ENCODE measurements around the gene PXYLP1. TPM values are rescaled to one million over a fixed set of nuclear protein-coding genes. Genes with fewer than 3 reads are reported as not detected.

Gene PXYLP1
- total and polyA plus RNA-seq, 9 of the 15 experiments (the other 6 are each of a cell fraction or from before 2014, with no cell fraction given): 0.80 to 2.9 (median 1.3) TPM

DNA sequence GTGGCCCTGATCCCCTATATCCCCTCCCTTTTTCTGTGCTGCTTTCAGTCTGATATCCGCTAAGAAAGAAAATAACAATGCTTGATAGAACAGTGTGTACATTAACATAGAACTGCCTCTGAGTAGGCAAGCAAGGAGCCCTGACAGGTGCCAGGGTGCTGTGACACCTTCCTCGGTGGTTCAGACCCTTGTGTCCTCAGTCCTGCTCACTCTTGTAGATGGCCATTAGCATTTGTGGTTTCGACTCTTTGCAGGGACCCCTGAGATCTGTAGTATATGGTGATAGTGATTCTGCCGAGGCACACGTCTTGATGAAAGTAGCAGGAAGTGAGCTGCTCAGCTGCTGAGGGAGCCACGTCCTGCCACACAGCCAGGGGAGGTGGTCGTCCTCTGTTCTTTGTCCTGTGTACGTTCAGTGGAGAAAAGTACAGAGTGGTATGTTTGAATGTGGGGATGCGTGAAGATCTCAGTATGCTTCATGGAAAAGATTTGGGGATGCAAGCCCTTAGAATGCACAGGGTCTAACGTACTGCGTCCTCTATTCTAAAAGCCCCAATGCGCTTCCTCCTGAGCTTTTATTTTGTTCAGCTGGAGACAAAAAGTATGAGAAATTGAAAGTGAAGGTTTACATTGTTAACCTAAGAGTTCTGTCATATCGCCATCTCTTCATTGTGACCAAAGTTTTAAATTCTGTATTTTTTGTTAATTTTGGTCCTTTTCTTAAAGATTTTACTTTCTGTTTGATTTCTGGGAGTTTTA is 35.4 kb downstream of the PXYLP1 start:
- BruUV-seq (replicated peaks): no TSS peak
- ATAC-seq (no peak; the same call in 2 of the 3 replicates), DNase-seq (ENCODE audit: extremely low read depth in 1 of 4, low spot score in 3 of 4) (no peak), FAIRE-seq (no peak)
- POLR2A ChIA-PET: interaction anchor here (0.6 to 0.7 kb wide), 3 partner anchors 20 to 583 kb away, joined by 3 to 4 read pairs (median 3); no protein-coding TSS in a partner anchor
- in situ Hi-C loops (cut with MboI): no loop called here
- no peak overlapping the region for H3K4me3 ChIP-seq
- H3K27ac ChIP-seq (ENCODE audit: extremely low read depth, low read depth, low read length): no peak overlapping the region
- TF ChIP-seq LEF1 (IDR thresholded peaks at IDR 0.05): no peak
- TF ChIP-seq, protein P1, sequence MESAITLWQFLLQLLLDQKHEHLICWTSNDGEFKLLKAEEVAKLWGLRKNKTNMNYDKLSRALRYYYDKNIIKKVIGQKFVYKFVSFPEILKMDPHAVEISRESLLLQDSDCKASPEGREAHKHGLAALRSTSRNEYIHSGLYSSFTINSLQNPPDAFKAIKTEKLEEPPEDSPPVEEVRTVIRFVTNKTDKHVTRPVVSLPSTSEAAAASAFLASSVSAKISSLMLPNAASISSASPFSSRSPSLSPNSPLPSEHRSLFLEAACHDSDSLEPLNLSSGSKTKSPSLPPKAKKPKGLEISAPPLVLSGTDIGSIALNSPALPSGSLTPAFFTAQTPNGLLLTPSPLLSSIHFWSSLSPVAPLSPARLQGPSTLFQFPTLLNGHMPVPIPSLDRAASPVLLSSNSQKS (CRISPR knock-in tag; IDR thresholded peaks at IDR 0.05): no peak
- TF ChIP-seq, protein P2, sequence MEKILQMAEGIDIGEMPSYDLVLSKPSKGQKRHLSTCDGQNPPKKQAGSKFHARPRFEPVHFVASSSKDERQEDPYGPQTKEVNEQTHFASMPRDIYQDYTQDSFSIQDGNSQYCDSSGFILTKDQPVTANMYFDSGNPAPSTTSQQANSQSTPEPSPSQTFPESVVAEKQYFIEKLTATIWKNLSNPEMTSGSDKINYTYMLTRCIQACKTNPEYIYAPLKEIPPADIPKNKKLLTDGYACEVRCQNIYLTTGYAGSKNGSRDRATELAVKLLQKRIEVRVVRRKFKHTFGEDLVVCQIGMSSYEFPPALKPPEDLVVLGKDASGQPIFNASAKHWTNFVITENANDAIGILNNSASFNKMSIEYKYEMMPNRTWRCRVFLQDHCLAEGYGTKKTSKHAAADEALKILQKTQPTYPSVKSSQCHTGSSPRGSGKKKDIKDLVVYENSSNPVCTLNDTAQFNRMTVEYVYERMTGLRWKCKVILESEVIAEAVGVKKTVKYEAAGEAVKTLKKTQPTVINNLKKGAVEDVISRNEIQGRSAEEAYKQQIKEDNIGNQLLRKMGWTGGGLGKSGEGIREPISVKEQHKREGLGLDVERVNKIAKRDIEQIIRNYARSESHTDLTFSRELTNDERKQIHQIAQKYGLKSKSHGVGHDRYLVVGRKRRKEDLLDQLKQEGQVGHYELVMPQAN (IDR thresholded peaks at IDR 0.05; ENCODE audit: borderline replicate concordance): no peak
- peaks cover 28 to 56% of the 10 kb centered on the region in 2 experiments; a peak in 4 of 5 replicates for H3K27me3 ChIP-seq (ENCODE audit: control insufficient read depth in 2 of 2, insufficient read depth in 2 of 2, low read length in 2 of 2)
- no peak overlapping the region for H3K9ac ChIP-seq (ENCODE audit: insufficient read depth in 1 of 2, low read depth in 2 of 2, low read length in 2 of 2)
- no peaks in the 10 kb centered on the region for H3K9me1 ChIP-seq (ENCODE audit: control insufficient read depth, insufficient read depth, low read length)
- no peaks in the 10 kb centered on the region for H3K36me3 ChIP-seq (ENCODE audit: control insufficient read depth, insufficient read depth, low read length)
- no peaks in the 10 kb centered on the region for H3K79me2 ChIP-seq (ENCODE audit: control insufficient read depth, insufficient read depth, low read length)
- WGBS (ENCODE audit: insufficient coverage, low coverage, missing lambda C conversion rate): 1% methylated on average over 13 of the region's 13 CpGs
- 0 out of 2 replicates have a peak overlapping the region, but pooled peaks have one; percentile 9 for H3K4me2 ChIP-seq (ENCODE audit: insufficient read depth, low read length)
- intact Hi-C loops (cut with micrococcal nuclease): no loop called here
- no peaks in the 10 kb centered on the region; the same call in 1 of the 2 replicates for H4K20me1 ChIP-seq (replicated peaks; ENCODE audit: control insufficient read depth, insufficient read depth, low read length)
- peaks cover 0 to 3% of the 10 kb centered on the region in 2 experiments; a peak in 1 of 5 replicates for H3K4me1 ChIP-seq (replicated peaks in 1 of 2; ENCODE audit: control insufficient read depth in 2 of 2, insufficient read depth in 2 of 2, low read length in 2 of 2)
- no peak overlapping the region for H2AFZ ChIP-seq (ENCODE audit: low read depth, low read length)
- H3K9me3 ChIP-seq (replicated peaks; ENCODE audit: control insufficient read depth, insufficient read depth, low read depth, low read length): no peaks in the 10 kb centered on the region
- CTCF ChIA-PET (ENCODE audit: low intra/inter-chr PET ratio): no interaction called here

All from K562 (cell line).